ENCODE measurements around the gene CCDC85B. TPM values are rescaled to one million over a fixed set of nuclear protein-coding genes. Genes with fewer than 3 reads are reported as not detected.

The CCDC85B gene
- total RNA-seq, 4 donors from 2014 or later: 63.5 to 99.5 (median 84.6) TPM

DNA sequence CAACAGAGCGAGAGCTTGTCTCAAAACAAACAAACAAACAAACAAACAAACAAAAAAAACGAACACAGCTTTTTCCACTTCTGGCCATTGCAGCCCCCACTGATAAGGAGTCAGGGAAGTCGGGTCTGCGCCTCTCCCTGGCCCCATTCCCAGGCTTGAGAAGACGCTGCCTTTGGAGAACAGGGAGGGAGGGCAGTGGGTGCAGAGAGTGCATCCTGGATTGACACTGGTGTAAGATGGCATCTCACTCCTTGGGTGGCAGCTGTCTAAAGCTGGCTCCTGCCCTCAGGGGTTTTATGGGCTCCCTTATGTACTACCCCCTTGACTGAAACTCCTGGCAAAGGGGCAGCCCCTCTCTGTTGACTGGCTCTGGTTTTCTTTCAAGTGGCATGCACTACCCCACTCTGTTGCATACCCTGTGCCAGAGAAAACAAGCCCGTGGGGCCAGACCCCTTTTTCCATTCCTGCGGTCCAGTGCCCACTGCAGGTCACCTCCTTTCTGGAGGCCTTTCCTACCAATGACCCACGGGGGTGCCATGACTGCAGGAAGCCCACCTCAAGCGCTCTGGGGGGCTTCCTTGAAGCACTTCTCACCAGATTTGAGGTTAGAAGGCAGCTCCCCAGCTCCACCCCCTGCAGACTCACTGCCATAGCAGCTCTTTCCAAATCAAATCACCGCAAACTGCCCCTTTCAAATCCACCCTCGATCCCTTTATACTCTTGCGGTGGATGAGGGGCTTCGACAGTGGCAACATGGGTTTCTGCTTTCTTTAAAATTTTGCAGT lies 41.5 kb downstream of the CCDC85B start:
- H3K36me3 ChIP-seq: no peaks in the 10 kb centered on the region
- DNase-seq (ENCODE audit: extremely low spot score): no peak
- 52% methylated on average over 13 of the region's 13 CpGs for WGBS
- intact Hi-C loops (cut with DNase I): no loop called here
- H3K4me3 ChIP-seq: no peak overlapping the region
- H3K9me3 ChIP-seq: no peaks in the 10 kb centered on the region
- H3K27ac ChIP-seq (replicated peaks in 1 of 4): no peak overlapping the region
- TF ChIP-seq POLR2AphosphoS5 (IDR thresholded peaks at IDR 0.05): no peak
- no peak for TF ChIP-seq POLR2A (IDR thresholded peaks at IDR 0.05; ENCODE audit: low read depth)
- no peak for TF ChIP-seq EP300 (IDR thresholded peaks at IDR 0.05)
- TF ChIP-seq, protein P1, sequence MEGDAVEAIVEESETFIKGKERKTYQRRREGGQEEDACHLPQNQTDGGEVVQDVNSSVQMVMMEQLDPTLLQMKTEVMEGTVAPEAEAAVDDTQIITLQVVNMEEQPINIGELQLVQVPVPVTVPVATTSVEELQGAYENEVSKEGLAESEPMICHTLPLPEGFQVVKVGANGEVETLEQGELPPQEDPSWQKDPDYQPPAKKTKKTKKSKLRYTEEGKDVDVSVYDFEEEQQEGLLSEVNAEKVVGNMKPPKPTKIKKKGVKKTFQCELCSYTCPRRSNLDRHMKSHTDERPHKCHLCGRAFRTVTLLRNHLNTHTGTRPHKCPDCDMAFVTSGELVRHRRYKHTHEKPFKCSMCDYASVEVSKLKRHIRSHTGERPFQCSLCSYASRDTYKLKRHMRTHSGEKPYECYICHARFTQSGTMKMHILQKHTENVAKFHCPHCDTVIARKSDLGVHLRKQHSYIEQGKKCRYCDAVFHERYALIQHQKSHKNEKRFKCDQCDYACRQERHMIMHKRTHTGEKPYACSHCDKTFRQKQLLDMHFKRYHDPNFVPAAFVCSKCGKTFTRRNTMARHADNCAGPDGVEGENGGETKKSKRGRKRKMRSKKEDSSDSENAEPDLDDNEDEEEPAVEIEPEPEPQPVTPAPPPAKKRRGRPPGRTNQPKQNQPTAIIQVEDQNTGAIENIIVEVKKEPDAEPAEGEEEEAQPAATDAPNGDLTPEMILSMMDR (IDR thresholded peaks at IDR 0.05): no peak
- H3K27me3 ChIP-seq: peaks cover 0 to 6% (median 0%) of the 10 kb centered on the region in 4 donors
- H3K4me1 ChIP-seq: no peaks in the 10 kb centered on the region

GRCh38 chr11:65932558-65932919 lies 42.1 kb downstream of the CCDC85B start:
- DNase-seq (ENCODE audit: extremely low spot score): no peak
- no peak for TF ChIP-seq POLR2A (IDR thresholded peaks at IDR 0.05; ENCODE audit: low read depth)
- TF ChIP-seq, protein P1 (IDR thresholded peaks at IDR 0.05): no peak
- no peak for TF ChIP-seq POLR2AphosphoS5 (IDR thresholded peaks at IDR 0.05)
- no peak for TF ChIP-seq EP300 (IDR thresholded peaks at IDR 0.05)
- Histone ChIP-seq H3K27me3 (peaks cover 0 to 9% (median 0%) of the 10 kb centered on the region in 4 donors), H3K4me1 (no peaks in the 10 kb centered on the region), H3K27ac (replicated peaks in 1 of 4) (no peak overlapping the region), H3K36me3 (no peaks in the 10 kb centered on the region), H3K9me3 (no peaks in the 10 kb centered on the region), H3K4me3 (no peak overlapping the region)
- intact Hi-C loops (cut with DNase I): no loop called here
- 36% methylated on average over 9 of the region's 9 CpGs for WGBS

- 49% methylated on average over 4 of the region's 4 CpGs for WGBS
- no peak overlapping the region for H3K27ac ChIP-seq (replicated peaks in 1 of 4)
- H3K9me3 ChIP-seq: no peaks in the 10 kb centered on the region
- no peak overlapping the region for H3K4me3 ChIP-seq
- DNase-seq (ENCODE audit: extremely low spot score): no peak
- no peaks in the 10 kb centered on the region for H3K36me3 ChIP-seq
- peaks cover 0 to 21% (median 0%) of the 10 kb centered on the region in 4 donors for H3K27me3 ChIP-seq
- H3K4me1 ChIP-seq: no peaks in the 10 kb centered on the region
- intact Hi-C loops (cut with DNase I): no loop called here
- no peak for TF ChIP-seq POLR2A (IDR thresholded peaks at IDR 0.05; ENCODE audit: low read depth)
Measured at GRCh38 chr11:65934014-65934413, 43.5 kb downstream of the CCDC85B start.

DNA sequence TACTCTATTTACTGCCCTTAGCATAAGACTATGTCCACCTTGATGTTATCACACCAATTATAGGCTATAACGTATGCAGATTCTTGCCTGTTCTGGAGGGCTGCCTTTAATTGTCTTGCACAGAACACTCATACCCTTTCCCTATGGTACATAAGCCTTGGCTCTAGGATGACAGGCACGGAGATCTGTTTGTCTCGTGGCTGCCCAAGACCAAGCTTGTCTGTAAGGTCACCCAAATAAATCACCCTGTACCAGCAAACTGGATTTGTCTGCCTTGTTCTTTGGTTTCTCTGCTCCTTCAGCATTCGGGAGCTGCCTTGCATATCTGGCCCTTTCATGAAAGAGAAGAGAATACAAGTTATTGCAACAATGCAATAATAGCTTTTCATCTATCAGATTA lies 47.3 kb downstream of the CCDC85B start:
- intact Hi-C loops (cut with DNase I): no loop called here
- H3K36me3 ChIP-seq: no peaks in the 10 kb centered on the region
- H3K4me3 ChIP-seq: no peak overlapping the region
- H3K9me3 ChIP-seq: no peaks in the 10 kb centered on the region
- TF ChIP-seq, protein P1 (IDR thresholded peaks at IDR 0.05): no peak
- TF ChIP-seq POLR2A (IDR thresholded peaks at IDR 0.05; ENCODE audit: low read depth) (no peak), POLR2AphosphoS5 (IDR thresholded peaks at IDR 0.05) (no peak), EP300 (IDR thresholded peaks at IDR 0.05) (no peak)
- H3K4me1 ChIP-seq: no peaks in the 10 kb centered on the region
- no peak overlapping the region for H3K27ac ChIP-seq (replicated peaks in 1 of 4)
- no peak for DNase-seq (ENCODE audit: extremely low spot score)
- H3K27me3 ChIP-seq: peaks cover 0 to 18% (median 0%) of the 10 kb centered on the region in 4 donors
- WGBS: 68% methylated on average over 4 of the region's 4 CpGs

Other genes starting within 250 kb of the CCDC85B start
- gene RELA, start 227.8 kb upstream of the CCDC85B start, total RNA-seq: 10 to 100 TPM; 51.5 to 84.6 (median 82.1) TPM
- gene KAT5, start 178.4 kb upstream of the CCDC85B start, total RNA-seq: 10 to 100 TPM; 66.4 to 77.1 (median 68.3) TPM
- 100 to 1,000 TPM in 1 of 4 donors, 10 to 100 TPM in 3; 72.1 to 137 (median 80.9) TPM for gene RNASEH2C, start 169.9 kb upstream of the CCDC85B start, total RNA-seq
- gene AP5B1, start 109.7 kb upstream of the CCDC85B start, total RNA-seq: 10 to 100 TPM; 15.0 to 28.0 (median 24.2) TPM
- gene OVOL1, start 103.6 kb upstream of the CCDC85B start, total RNA-seq: not detected
- gene SNX32, start 56.7 kb upstream of the CCDC85B start, total RNA-seq: under 1 TPM; 0.33 to 0.78 (median 0.41) TPM
- gene CFL1, start 32.5 kb upstream of the CCDC85B start, total RNA-seq: 100 to 1,000 TPM; 610 to 793 (median 738) TPM
- gene MUS81, start 30.2 kb upstream of the CCDC85B start, total RNA-seq: 10 to 100 TPM; 42.2 to 74.2 (median 58.3) TPM
- gene EFEMP2, start 17.9 kb upstream of the CCDC85B start, total RNA-seq: 100 to 1,000 TPM in 1 of 4 donors, 10 to 100 TPM in 3; 71.8 to 111 (median 82.2) TPM
- 1 to 10 TPM in 3 of 4 donors, under 1 TPM in 1; 0.83 to 2.7 (median 1.5) TPM for gene CTSW, start 10.8 kb upstream of the CCDC85B start, total RNA-seq
- gene FIBP, start 2.2 kb upstream of the CCDC85B start, total RNA-seq: 10 to 100 TPM; 33.2 to 74.3 (median 48.6) TPM
- gene FOSL1, start 9.7 kb downstream of the CCDC85B start, total RNA-seq: 10 to 100 TPM in 1 of 4 donors, 1 to 10 TPM in 2, not detected in 1; 3.2 to 47.2 (median 8.7) TPM
- 10 to 100 TPM; 18.2 to 56.0 (median 28.0) TPM for gene C11orf68, start 28.4 kb downstream of the CCDC85B start, total RNA-seq
- 100 to 1,000 TPM in 2 of 4 donors, 10 to 100 TPM in 2; 78.4 to 122 (median 101) TPM for gene DRAP1, start 28.8 kb downstream of the CCDC85B start, total RNA-seq
- gene TSGA10IP, start 54.8 kb downstream of the CCDC85B start, total RNA-seq: not detected
- 10 to 100 TPM; 47.8 to 65.0 (median 58.7) TPM for gene SART1, start 71.1 kb downstream of the CCDC85B start, total RNA-seq
- 10 to 100 TPM; 25.3 to 34.9 (median 28.2) TPM for gene EIF1AD, start 111.5 kb downstream of the CCDC85B start, total RNA-seq
- gene BANF1, start 111.8 kb downstream of the CCDC85B start, total RNA-seq: 10 to 100 TPM; 46.9 to 72.5 (median 57.9) TPM
- not detected for gene CST6, start 121.3 kb downstream of the CCDC85B start, total RNA-seq
- gene CATSPER1, start 135.8 kb downstream of the CCDC85B start, total RNA-seq: under 1 TPM in 1 of 4 donors, not detected in 3; 0.52 TPM
- gene GAL3ST3, start 158.5 kb downstream of the CCDC85B start, total RNA-seq: 1 to 10 TPM in 3 of 4 donors, under 1 TPM in 1; 0.83 to 7.4 (median 3.3) TPM
- gene SF3B2, start 161.7 kb downstream of the CCDC85B start, total RNA-seq: 100 to 1,000 TPM; 117 to 160 (median 137) TPM
- 10 to 100 TPM; 37.1 to 97.8 (median 54.3) TPM for gene PACS1, start 179.6 kb downstream of the CCDC85B start, total RNA-seq

Measured in esophagus muscularis mucosa (tissue), 4 donors.